GM19351 (cell line): ENCODE measurements around the gene TBCA.
"Not testable (repeated sequence)": the region's sequence is repeated elsewhere in the genome, so short reads cannot be mapped to it uniquely, and the experiment has no call there.

Experiments
- ATAC-seq: cut with Tn5 transposase; IDR thresholded peaks from one replicate; pipeline ENCODE4 v1.9.1; 2021; ENCODE audit warnings: mild to moderate bottlenecking, moderate library complexity; ENCODE audit not compliant: unreplicated experiment

TBCA gene

DNA sequence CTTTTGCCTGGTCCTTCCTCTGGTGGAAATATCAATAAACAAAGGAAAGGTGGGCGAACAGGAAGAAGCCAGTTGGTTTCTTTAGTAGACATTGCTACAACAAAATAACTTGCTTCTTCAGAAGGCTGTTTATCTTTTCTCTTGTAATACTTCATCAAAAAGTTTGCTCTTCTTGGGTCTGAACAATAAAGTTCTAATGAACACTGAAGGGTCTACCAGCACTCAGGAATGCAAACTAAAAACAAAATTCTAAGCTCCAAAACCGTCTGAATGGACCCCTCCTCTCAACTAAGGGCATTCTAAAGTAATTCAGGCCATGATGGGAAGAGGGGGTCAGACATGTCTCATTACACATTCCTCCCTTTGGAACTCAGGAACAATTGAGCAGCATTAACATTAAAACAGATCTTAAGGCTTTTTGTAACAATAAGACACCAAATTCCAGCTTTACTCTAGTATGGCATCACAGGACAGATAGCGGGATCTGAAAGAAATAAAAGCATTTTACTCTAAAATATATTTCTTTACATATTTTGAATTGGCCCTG is 2.3 kb downstream of the TBCA start:
- no peak for ATAC-seq

DNA sequence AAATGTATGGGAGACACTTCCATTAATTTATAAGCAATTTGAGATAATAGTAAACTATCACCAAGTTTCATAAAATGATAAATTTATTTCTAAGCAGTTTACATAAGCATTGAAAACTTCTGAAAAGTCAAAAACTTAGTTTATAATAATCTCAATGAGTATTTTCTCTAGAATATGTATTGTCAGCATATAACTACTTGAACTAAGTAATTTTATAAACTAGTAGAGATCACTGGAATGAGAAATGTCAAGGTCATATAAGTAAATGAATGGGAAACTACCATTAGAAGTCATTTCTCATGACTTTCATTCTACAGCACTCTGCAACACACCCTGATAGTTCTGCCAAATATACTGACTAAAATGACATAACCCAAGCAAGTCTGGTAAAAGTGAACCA is 3.4 kb downstream of the TBCA start:
- no peak for ATAC-seq

DNA sequence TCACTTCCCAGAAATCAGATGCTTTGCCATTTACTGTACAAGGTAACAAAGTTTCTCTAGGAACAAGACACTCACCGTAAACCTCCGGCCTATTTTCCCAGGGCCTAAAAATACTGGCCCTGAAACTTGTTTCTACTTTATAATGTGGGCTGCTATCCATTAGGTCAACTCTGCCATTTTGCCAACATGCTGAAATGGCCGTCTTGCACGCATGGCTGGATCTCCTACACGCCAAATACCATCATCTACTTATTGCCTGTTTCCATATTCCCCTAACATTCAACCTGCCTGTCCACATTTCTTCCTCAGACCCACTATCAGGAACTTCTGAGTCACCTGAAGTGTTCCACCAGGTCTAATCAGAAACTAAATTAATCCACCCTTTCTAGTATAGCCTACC is 4.7 kb downstream of the TBCA start:
- ATAC-seq: no peak

DNA sequence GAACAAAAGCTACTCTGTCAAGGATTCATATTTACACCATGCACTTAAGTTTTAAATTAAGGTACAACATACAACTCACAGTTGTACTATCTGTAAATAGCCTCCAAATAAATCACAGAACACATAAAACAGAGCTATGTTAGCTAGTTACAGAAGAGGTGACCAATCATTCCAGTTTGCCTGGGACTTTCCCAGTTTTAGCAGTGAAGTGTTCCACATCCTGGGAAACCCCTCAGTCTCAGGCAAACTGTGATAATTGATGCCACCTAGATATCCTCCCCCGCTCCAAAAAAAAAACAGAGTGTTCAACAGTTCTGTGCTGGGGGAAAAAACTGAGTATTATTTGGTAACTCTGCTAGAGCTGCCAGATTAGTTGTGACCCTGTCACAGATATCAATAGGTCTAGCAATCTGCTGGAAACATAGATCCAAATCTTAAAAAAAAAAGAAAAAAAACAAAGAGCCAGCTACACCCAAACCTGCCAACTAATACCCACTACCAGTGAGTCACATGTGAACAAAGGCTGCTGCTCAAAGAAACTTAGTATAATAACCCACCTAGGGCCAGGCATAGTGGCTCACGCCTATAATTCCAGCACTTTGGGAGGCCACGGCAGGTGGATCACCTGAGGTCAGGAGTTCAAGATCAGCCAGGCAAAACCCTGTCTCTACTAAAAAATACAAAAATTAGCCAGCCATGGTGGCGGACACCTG is 5.7 kb downstream of the TBCA start:
- ATAC-seq: no peak

DNA sequence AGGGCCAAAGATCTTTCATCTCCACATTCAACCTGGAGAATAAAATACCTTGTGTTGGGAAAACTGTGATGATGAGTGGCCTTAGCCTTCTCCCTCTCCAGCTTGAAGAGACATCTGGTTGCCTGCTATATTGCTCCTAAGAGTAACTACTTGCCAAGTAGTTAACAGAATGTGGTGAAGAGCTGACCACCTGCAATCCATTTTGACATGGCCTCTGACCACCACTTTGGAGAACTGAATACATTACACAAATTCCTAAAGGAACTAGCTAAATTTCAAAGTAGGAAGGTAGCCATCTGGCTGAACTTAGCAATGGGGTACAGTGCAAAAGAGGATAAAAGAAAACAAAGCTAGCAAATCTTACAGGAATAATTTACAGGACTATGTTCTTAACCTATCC is 7.2 kb downstream of the TBCA start:
- no peak for ATAC-seq

DNA sequence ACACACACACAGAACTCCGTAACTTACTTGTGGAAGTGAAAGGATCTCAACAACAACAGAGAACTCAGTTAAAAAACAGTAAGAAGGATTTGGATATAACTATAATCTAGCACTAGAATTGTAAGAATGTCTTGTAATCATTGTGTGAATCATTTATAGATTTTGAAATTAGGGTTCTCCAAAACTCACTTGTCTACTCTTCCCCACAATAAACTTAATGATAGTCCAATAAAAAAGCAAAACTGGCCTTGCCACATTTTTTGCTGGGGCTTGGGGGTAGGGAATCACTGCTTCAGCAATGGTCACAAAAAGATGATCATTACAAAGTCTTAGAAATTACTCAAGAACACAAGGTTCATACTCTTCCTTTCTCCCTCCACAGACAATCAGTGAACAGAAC is 8.8 kb downstream of the TBCA start:
- no peak for ATAC-seq

GRCh38 chr5:77761606-77762005 is 14.5 kb downstream of the TBCA start:
- ATAC-seq: no peak

DNA sequence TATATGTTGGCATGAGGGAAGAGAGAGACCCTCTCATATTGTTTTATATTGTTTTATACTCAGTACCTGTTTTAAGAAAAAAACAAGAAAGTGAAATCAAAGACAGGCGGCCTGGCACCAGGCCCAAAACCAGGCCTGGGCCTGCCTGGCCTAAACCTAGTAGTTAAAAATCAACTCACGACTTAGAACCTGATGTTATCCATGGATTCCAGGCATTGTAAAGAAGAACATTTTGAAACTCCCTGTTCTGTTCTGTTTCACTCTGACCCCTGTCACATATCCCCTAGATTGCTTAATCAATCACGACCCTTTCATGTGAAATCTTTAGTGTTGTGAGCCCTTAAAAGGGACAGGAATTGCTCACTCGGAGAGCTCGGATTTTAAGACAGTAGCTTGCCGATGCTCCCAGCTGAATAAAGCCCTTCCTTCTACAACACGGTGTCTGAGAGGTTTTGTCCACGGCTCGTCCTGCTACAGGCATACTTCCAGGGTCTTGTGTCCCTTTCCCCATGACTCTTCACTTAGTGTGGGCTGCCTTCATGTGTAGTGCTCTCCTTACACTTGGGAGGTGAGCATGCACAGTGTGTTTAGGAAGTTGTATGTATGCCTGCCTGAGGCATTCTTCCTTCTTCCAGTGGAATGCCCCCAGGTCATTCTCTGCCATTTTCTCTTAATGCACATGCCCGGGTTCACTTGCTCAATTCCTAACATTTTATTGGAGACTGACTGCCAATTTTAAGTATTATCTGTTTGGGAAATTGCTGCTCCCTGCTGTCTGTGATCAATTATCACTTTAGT is 17.8 kb downstream of the TBCA start:
- ATAC-seq: no peak

- ATAC-seq: no peak
Observed at GRCh38 chr5:77751328-77752023, 24.7 kb downstream of the TBCA start.

DNA sequence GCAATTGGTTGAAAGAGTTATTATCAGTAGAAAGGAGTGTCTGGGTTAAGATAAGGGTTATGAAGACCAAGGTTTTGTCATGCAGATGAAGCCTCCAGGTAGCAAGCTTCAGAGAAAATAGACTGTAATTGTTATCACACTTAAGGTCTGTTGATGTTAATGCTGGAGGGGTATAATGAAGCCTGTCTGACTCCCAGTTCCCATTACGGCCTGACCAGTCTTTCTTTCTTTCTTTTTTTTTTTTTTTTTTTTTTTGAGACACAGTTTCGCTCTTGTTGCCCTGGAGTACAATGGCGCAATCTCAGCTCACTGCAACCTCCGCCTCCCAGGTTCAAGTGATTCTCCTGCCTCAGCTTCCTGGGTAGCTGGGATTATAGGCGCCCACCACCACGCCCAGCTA is 25.2 kb downstream of the TBCA start:
- not testable (repeated sequence) for ATAC-seq

DNA sequence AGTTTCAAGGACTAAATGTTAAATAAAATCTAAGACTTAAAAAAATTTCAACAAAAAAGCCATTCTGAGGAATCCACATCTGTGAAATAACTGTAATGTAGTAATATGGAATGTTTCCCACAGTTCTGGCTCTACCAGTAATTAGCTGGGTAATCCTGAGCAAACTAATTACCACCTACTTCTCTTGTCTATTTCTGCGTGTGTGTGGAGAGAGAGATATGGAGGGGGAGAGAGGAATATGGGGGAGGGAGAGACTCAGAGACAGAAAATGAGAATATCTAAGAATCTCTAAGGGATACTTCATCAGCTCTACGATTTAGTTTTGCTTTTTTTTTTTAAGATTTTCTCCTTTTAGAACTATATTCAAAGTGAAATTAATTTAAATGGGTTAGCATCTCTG is 28.0 kb downstream of the TBCA start:
- ATAC-seq: no peak

DNA sequence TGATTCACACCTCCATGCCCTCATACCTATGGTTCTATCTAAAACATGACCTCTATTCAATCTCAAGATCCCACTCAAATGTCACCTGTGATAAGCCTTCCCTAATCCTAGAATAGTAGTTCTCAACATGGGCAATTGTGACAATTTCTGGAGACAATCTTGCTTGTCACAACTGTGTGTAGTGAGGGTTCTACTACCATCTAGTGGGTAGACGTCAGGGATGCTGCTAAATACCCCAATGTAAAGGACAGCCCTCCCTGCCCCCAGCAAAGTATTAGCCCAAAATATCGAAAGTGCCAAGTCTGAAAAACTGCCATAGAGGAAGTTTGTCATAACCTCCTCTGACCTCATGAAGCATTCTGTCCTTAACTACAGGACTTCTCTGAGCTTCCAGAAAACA is 32.0 kb downstream of the TBCA start:
- no peak for ATAC-seq

- no peak for ATAC-seq
Observed at GRCh38 chr5:77743181-77743580, 33.0 kb downstream of the TBCA start.

- no peak for ATAC-seq
Observed at GRCh38 chr5:77741608-77742007, 34.5 kb downstream of the TBCA start.

- no peak for ATAC-seq
Observed at GRCh38 chr5:77734885-77735284, 41.3 kb downstream of the TBCA start.

GRCh38 chr5:77733130-77733529 is 43.0 kb downstream of the TBCA start:
- no peak for ATAC-seq

DNA sequence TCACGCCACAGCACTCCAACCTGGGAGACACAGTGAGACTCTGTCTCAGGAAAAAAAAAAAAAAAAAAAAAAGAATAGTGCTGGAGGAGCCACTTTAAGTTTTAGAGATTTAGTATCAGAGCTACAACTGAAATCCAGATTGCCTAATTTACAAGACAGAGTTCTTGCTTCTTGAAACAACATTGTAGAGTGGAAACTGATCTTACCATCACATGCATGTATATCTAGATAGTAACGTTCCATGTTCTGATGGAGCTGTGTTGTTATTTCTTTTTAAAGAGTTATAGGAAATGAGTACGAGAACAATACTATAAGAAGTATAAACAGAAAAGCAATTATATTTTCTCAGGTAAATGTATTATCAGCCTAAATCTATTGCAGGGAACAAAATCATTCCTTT is 48.9 kb downstream of the TBCA start:
- no peak for ATAC-seq

GRCh38 chr5:77725616-77726015 is 50.5 kb downstream of the TBCA start:
- ATAC-seq: no peak

- no peak for ATAC-seq
Observed at GRCh38 chr5:77724934-77725333, 51.2 kb downstream of the TBCA start.

GRCh38 chr5:77719666-77720363 is 56.3 kb downstream of the TBCA start:
- no peak for ATAC-seq
